Lower leg skin (tissue), 3 donors: ENCODE measurements around the gene HMGXB3.

ENCODE experiments used
- POLR2A ChIP-seq, 2 donors: fragments of 450-650 bp; IDR thresholded peaks; one replicate each; pipeline ENCODE4 v1.6.1; 2016 to 2017; ENCODE audit warnings: antibody characterized with exemption in 2 of 2, mild to moderate bottlenecking in 1 of 2, moderate library complexity in 1 of 2
- TF ChIP-seq, protein P1 (sequence below), 3 donors: fragments of 450-650 bp; IDR thresholded peaks; one replicate each; pipeline ENCODE4 v1.5.1; 2016; ENCODE audit warnings: antibody characterized with exemption in 3 of 3, mild to moderate bottlenecking in 3 of 3, moderate library complexity in 2 of 3

DNA sequence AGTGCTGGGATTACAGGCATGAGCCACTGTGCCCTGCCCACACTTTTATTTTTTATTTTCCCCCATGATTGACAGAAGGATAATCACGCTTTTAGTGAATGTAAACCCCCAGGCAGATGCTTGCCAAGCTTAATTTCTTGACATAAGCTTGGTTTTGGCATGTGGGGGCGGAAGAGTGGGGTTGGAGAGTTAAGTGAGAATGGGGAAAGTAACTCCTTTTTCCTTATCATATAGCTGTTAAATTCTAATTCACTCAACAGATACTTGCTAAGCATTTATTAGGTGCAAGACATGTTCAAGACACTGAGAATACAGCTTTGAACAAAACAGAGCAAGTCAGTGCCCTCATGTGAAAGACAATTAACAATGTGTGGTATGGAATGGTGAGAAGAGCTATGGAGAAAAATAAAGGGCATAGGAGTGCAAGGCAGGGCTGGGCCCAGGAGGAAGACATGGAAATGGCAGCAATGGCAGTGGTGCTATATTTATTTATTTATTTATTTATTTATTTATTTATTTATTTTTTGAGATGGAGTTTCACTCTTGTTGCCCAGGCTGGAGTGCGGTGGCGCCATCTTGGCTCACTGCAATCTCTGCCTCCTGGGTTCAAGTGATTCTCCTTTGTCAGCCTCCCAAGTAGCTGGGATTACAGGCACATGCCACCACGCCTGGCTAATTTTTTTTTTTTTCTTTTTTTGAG, 37.8 kb upstream of the HMGXB3 start:
- TF ChIP-seq, protein P1, sequence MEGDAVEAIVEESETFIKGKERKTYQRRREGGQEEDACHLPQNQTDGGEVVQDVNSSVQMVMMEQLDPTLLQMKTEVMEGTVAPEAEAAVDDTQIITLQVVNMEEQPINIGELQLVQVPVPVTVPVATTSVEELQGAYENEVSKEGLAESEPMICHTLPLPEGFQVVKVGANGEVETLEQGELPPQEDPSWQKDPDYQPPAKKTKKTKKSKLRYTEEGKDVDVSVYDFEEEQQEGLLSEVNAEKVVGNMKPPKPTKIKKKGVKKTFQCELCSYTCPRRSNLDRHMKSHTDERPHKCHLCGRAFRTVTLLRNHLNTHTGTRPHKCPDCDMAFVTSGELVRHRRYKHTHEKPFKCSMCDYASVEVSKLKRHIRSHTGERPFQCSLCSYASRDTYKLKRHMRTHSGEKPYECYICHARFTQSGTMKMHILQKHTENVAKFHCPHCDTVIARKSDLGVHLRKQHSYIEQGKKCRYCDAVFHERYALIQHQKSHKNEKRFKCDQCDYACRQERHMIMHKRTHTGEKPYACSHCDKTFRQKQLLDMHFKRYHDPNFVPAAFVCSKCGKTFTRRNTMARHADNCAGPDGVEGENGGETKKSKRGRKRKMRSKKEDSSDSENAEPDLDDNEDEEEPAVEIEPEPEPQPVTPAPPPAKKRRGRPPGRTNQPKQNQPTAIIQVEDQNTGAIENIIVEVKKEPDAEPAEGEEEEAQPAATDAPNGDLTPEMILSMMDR (IDR thresholded peaks at IDR 0.05), result no peak
- no peak for TF ChIP-seq POLR2A (IDR thresholded peaks at IDR 0.05)
